Ovary (tissue), 3 donors: ENCODE data around the gene PSD2.

Source experiments
- EP300 ChIP-seq: sonication (generic); formaldehyde crosslinking; IDR thresholded peaks from one replicate; pipeline ENCODE4 v1.6.1; 2017; ENCODE audit warnings: antibody characterized with exemption
- POLR2A ChIP-seq: fragments of 450-650 bp; IDR thresholded peaks from one replicate; pipeline ENCODE4 v1.6.1; 2017; ENCODE audit warnings: antibody characterized with exemption, mild to moderate bottlenecking, moderate library complexity
- TF ChIP-seq, protein P1 (sequence below), 3 donors: fragments of 450-650 bp in 2 of 3; fragments of 200-600 bp in 1 of 3; IDR thresholded peaks; one replicate each; pipeline versions ENCODE4 v1.5.1 to v1.8.0; 2016 to 2022; ENCODE audit warnings: antibody characterized with exemption in 3 of 3, mild to moderate bottlenecking in 1 of 3
- donor health status: DM: no; HTN: no; CAD: no.

DNA sequence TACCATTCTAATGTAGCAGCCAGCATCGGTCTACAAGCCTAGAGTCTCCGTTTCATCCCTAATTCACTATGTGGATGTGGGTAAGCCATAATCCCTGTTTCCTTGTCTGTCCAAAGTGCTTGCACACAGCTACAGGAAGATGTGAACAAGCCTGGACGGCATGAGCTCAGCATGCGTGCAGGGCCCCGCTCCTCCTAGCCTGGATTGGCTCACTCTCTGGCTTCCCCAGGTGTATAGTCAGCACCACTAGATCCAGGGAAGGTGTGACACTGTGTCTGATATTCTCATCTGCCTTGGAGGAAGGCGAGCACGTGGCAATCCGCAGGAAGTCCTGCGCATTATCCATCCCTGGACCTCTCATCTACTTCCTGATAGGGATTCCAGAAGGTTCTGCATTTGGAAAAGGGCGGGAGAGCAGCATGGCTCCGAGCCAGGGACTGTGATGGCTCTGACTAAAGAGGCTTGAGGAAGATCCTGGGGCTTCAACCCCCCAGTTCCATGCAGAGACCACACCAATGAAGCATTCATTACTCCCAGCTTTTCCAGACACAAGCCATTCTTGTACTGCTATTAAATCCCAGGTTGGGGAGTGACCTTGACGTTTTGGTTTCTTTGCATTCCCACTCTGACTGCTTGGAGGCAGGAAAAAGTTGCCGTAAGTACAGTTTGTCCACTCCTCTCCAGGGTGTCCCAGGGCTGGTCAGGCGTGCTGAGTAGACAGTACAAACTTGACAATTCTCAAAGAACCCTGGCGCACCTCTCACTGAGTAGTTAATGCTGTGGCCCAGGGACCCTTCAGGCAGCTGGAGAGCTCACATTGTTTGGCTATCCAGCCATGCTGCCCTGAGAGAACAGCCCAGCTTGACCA, 65.6 kb downstream of the PSD2 start:
- TF ChIP-seq POLR2A (no peak), EP300 (no peak)
- TF ChIP-seq, protein P1, sequence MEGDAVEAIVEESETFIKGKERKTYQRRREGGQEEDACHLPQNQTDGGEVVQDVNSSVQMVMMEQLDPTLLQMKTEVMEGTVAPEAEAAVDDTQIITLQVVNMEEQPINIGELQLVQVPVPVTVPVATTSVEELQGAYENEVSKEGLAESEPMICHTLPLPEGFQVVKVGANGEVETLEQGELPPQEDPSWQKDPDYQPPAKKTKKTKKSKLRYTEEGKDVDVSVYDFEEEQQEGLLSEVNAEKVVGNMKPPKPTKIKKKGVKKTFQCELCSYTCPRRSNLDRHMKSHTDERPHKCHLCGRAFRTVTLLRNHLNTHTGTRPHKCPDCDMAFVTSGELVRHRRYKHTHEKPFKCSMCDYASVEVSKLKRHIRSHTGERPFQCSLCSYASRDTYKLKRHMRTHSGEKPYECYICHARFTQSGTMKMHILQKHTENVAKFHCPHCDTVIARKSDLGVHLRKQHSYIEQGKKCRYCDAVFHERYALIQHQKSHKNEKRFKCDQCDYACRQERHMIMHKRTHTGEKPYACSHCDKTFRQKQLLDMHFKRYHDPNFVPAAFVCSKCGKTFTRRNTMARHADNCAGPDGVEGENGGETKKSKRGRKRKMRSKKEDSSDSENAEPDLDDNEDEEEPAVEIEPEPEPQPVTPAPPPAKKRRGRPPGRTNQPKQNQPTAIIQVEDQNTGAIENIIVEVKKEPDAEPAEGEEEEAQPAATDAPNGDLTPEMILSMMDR (IDR thresholded peaks at IDR 0.05) = no peak
